GM12878 (cell line): Measurements from ENCODE around the gene IMMP2L. TPM values are rescaled to one million over a fixed set of nuclear protein-coding genes. Genes with fewer than 3 reads are reported as not detected.
"Not testable (repeated sequence)": the region's sequence is repeated elsewhere in the genome, so short reads cannot be mapped to it uniquely, and the experiment has no call there.

Experiments used
- ATAC-seq: fragments of 200-7000 bp; cut with Tn5 transposase; 3 replicates; pipeline ENCODE4 v1.9.1; 2020; ENCODE audit warnings: mild to moderate bottlenecking, moderate library complexity
- BruUV-seq: library from RNA; stranded (reverse); fragments of 400-500 nt; replicated peaks from 2 replicates; lab custom pipeline; 2021; lab: Mats Ljungman, UMichigan
- CTCF ChIA-PET: fragments of 300-600 bp; sonication (Branson Sonifier 250); formaldehyde crosslinking; extraction: SDS; loops from one replicate; lab custom pipeline; 2021; ENCODE audit warnings: inconsistent platforms; lab: Yijun Ruan, JAX
- POLR2A ChIA-PET: fragments of 350-600 bp; formaldehyde crosslinking; extraction: SDS; loops from one replicate; lab custom pipeline; 2021; ENCODE audit warnings: inconsistent platforms; lab: Charles Lee
- RAD21 ChIA-PET: fragments of 300-600 bp; sonication (Branson Sonifier 250); formaldehyde crosslinking; loops from one replicate; lab custom pipeline; 2023; ENCODE audit warnings: antibody characterized with exemption; ENCODE audit not compliant: unreplicated experiment; lab: Charles Lee
- SMC1A ChIA-PET: fragments of 300-600 bp; sonication (Branson Sonifier 250); formaldehyde crosslinking; loops from one replicate; lab custom pipeline; 2023; ENCODE audit not compliant: unreplicated experiment, uncharacterized antibody; lab: Charles Lee
- DNase-seq: peaks from one replicate; pipeline ENCODE4 v3.0.0-alpha.2; 2011; ENCODE audit warnings: low read depth, low spot score
- FAIRE-seq: peaks from 3 replicates; lab custom pipeline; 2011; peaks lifted over from hg19 to GRCh38; lab: Jason Lieb, UNC
- H2AFZ ChIP-seq: 2 replicates; pipeline ENCODE4 v1.6.0; 2011; ENCODE audit warnings: low read depth, low read length, control low read depth; ENCODE audit not compliant: control insufficient read depth
- H3K27ac ChIP-seq: 2 replicates; pipeline ENCODE4 v1.5.1; 2011; ENCODE audit warnings: control low read depth; ENCODE audit not compliant: control insufficient read depth, insufficient read depth
- H3K27me3 ChIP-seq, 2 experiments: replicated peaks in 1 of 2; 2 replicates each; pipeline versions ENCODE4 v1.6.0 to v1.6.1; 2011; ENCODE audit warnings: low read length in 1 of 2; ENCODE audit not compliant: control insufficient read depth in 2 of 2, insufficient read depth in 2 of 2
- H3K36me3 ChIP-seq, 2 experiments: 2 replicates each; pipeline ENCODE4 v1.5.1; 2011; ENCODE audit warnings: low read length in 1 of 2; ENCODE audit not compliant: control insufficient read depth in 2 of 2, insufficient read depth in 2 of 2
- H3K4me1 ChIP-seq: 2 replicates; pipeline ENCODE4 v1.6.1; 2011; ENCODE audit warnings: mild to moderate bottlenecking, low read length, moderate library complexity, mixed read lengths; ENCODE audit not compliant: control insufficient read depth, insufficient read depth
- H3K4me2 ChIP-seq: 2 replicates; pipeline ENCODE4 v1.6.0; 2011; ENCODE audit warnings: control low read depth; ENCODE audit not compliant: control insufficient read depth, insufficient read depth
- H3K4me3 ChIP-seq: fragments of 200-600 bp; sonication (generic); 2 replicates; pipeline ENCODE4 v1.5.1; 2016
- H3K79me2 ChIP-seq: 2 replicates; pipeline ENCODE4 v1.6.0; 2011; ENCODE audit warnings: low read length; ENCODE audit not compliant: control insufficient read depth, insufficient read depth
- H3K9ac ChIP-seq: 2 replicates; pipeline ENCODE4 v1.8.0; 2011; ENCODE audit warnings: low read length, control low read depth, mixed read lengths; ENCODE audit not compliant: control insufficient read depth, insufficient read depth
- H3K9me3 ChIP-seq: replicated peaks from 3 replicates; pipeline ENCODE4 v1.5.1; 2011; ENCODE audit warnings: mild to moderate bottlenecking, low read length; ENCODE audit not compliant: control insufficient read depth, insufficient read depth
- H4K20me1 ChIP-seq: 2 replicates; pipeline ENCODE4 v1.6.0; 2011; ENCODE audit not compliant: control insufficient read depth, insufficient read depth
- CBFB ChIP-seq: IDR thresholded peaks from 2 replicates; pipeline ENCODE4 v1.6.1; 2016; ENCODE audit warnings: antibody characterized with exemption, low read depth
- CBX3 ChIP-seq: fragments of 200-600 bp; sonication (generic); IDR thresholded peaks from 2 replicates; pipeline ENCODE4 v1.6.1; 2016; ENCODE audit warnings: low read depth, borderline replicate concordance
- CHD1 ChIP-seq: IDR thresholded peaks from 2 replicates; pipeline ENCODE4 v1.6.1; 2012; ENCODE audit warnings: low read depth, low read length, improper control_type of control experiment
- CHD2 ChIP-seq: IDR thresholded peaks from 2 replicates; pipeline ENCODE4 v1.6.1; 2011; ENCODE audit warnings: low read depth, low read length, improper control_type of control experiment, borderline replicate concordance
- DPF2 ChIP-seq: fragments of 450-650 bp; IDR thresholded peaks from 2 replicates; pipeline ENCODE4 v1.6.1; 2017; ENCODE audit warnings: mild to moderate bottlenecking
- ESRRA ChIP-seq: IDR thresholded peaks from 2 replicates; pipeline ENCODE4 v1.6.1; 2012; ENCODE audit warnings: mild to moderate bottlenecking, low read length, improper control_type of control experiment
- GABPA ChIP-seq: IDR thresholded peaks from 2 replicates; pipeline ENCODE4 v1.6.1; 2014; ENCODE audit warnings: antibody characterized with exemption, low read depth, mild to moderate bottlenecking, inconsistent platforms
- SMAD5 ChIP-seq: IDR thresholded peaks from 2 replicates; pipeline ENCODE4 v1.6.1; 2016; ENCODE audit warnings: antibody characterized with exemption, low read depth
- ZBED1 ChIP-seq: IDR thresholded peaks from 2 replicates; pipeline ENCODE4 v1.6.1; 2016; ENCODE audit warnings: borderline replicate concordance
- WGBS: methylation state at CpG from one replicate; pipeline ENCODE4 v1.1.6; 2016; ENCODE audit warnings: low lambda C conversion rate; ENCODE audit not compliant: insufficient replicate concordance, insufficient coverage; ENCODE audit errors: missing lambda C conversion rate; 5-methylcytosine and 5-hydroxymethylcytosine counted together
- in situ Hi-C: fragments of 300-500 bp; cut with MboI; formaldehyde crosslinking; loops from 9 replicates; pipeline ENCODE4 v1.14.3; 2018; ENCODE audit warnings: mixed read lengths
- intact Hi-C: fragments of 100-400 bp; cut with micrococcal nuclease; formaldehyde crosslinking; loops from one replicate; pipeline ENCODE4 v1.14.2; 2022; ENCODE audit not compliant: unreplicated experiment
- polyA plus RNA-seq, 11 experiments: library from polyadenylated mRNA; depleted of rRNA in 4 of 11; unstranded in 6 of 11; stranded (reverse) in 5 of 11; fragments of >200 nt; fragmentation: Nextera tagmentation in 4 of 11; fragmentation: Illumina TruSeq in 1 of 11; extraction: Ambion mirVana in 4 of 11; extraction: Trizol in 1 of 11; gene quantifications; 1 replicate in 1 of 11; 2 replicates in 10 of 11; pipeline versions ENCODE4 v1.2.1 to v1.2.3, GENCODE V29; 2011 to 2016; ENCODE audit warnings: inconsistent platforms in 2 of 11, missing spikeins in 2 of 11, low read depth in 1 of 11
- total RNA-seq, 4 experiments: library from RNA; depleted of rRNA in 3 of 4; stranded (reverse); fragments of >200 nt in 3 of 4; fragmentation: Illumina TruSeq in 1 of 4; extraction: Trizol in 1 of 4; gene quantifications; 2 replicates each; pipeline versions ENCODE4 v1.2.1 to v1.2.3, GENCODE V29; 2013 to 2021
- TF ChIP-seq, protein P1 (sequence below): fragments of 150-350 bp; IDR thresholded peaks from 2 replicates; pipeline ENCODE4 v1.6.1; 2016; ENCODE audit warnings: low read depth, low read length

IMMP2L gene
- total and polyA plus RNA-seq, 10 of the 15 experiments (the other 5 are each of a cell fraction or from before 2014, with no cell fraction given): 12.6 to 46.3 (median 19.6) TPM

DNA sequence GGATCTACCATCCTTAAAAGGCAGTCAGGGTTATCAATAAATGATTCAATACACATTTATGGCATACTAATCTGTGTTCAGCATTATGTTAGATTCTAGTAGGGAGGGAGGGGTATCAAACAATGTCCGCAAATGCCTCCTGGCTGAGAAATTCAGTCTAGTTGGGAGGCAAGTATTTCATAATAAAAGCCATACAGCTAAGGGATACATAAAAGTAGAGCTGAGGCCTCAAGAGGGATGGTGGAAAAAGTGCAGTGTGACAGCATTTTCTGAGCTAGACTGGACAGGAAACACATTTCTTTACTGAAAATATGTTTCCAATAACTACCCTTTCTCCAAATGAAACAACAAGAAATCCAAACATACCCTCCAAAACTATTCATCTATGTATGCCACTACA lies 624.1 kb downstream of the IMMP2L start:
- RAD21 ChIA-PET: no interaction called here
- Histone ChIP-seq H3K4me3 (no peak overlapping the region), H3K4me1 (no peaks in the 10 kb centered on the region), H3K27ac (no peak overlapping the region), H3K79me2 (no peaks in the 10 kb centered on the region), H4K20me1 (no peaks in the 10 kb centered on the region), H3K4me2 (no peak overlapping the region), H3K9me3 (no peaks in the 10 kb centered on the region; the same call in 2 of the 3 replicates), H3K9ac (no peak overlapping the region), H2AFZ (no peak overlapping the region), H3K27me3 (no peaks in the 10 kb centered on the region), H3K36me3 (no peaks in the 10 kb centered on the region)
- ATAC-seq (no peak), FAIRE-seq (no peak), DNase-seq (no peak)
- BruUV-seq: no TSS peak
- intact Hi-C loops: no loop called here
- 94% methylated on average over 1 of the region's 1 CpG for WGBS
- in situ Hi-C loops: no loop called here
- CTCF ChIA-PET: no interaction called here
- SMC1A ChIA-PET: interaction anchor here (1.0 to 1.2 kb wide), 3 partner anchors 17 to 145 kb away, joined by 3 to 4 read pairs (median 3); no protein-coding TSS in a partner anchor
- POLR2A ChIA-PET: no interaction called here
- TF ChIP-seq DPF2 (no peak), CHD2 (no peak), CHD1 (no peak), ESRRA (no peak), CBFB (no peak), GABPA (no peak), SMAD5 (no peak), CBX3 (no peak), ZBED1 (no peak)
- TF ChIP-seq, protein P1, sequence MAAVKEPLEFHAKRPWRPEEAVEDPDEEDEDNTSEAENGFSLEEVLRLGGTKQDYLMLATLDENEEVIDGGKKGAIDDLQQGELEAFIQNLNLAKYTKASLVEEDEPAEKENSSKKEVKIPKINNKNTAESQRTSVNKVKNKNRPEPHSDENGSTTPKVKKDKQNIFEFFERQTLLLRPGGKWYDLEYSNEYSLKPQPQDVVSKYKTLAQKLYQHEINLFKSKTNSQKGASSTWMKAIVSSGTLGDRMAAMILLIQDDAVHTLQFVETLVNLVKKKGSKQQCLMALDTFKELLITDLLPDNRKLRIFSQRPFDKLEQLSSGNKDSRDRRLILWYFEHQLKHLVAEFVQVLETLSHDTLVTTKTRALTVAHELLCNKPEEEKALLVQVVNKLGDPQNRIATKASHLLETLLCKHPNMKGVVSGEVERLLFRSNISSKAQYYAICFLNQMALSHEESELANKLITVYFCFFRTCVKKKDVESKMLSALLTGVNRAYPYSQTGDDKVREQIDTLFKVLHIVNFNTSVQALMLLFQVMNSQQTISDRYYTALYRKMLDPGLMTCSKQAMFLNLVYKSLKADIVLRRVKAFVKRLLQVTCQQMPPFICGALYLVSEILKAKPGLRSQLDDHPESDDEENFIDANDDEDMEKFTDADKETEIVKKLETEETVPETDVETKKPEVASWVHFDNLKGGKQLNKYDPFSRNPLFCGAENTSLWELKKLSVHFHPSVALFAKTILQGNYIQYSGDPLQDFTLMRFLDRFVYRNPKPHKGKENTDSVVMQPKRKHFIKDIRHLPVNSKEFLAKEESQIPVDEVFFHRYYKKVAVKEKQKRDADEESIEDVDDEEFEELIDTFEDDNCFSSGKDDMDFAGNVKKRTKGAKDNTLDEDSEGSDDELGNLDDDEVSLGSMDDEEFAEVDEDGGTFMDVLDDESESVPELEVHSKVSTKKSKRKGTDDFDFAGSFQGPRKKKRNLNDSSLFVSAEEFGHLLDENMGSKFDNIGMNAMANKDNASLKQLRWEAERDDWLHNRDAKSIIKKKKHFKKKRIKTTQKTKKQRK: no peak

DNA sequence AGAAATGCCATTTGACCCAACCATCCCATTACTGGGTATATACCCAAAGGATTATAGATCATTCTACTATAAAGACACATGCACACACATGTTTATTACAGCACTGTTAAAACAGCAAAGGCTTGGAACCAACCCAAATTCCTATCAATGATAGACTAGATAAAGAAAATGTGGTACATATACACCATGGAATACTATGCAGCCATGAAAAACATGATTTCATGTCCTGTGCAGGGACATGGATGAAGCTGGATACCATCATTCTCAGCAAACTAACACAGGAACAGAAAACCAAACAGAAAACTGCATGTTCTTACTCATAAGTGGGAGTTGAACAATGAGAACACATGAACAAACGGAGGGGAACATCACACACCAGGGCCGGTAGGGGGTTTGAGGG lies 625.6 kb downstream of the IMMP2L start:
- H3K27me3 ChIP-seq, intact Hi-C loops, H3K27ac ChIP-seq, BruUV-seq, DNase-seq, H4K20me1 ChIP-seq, ATAC-seq, H3K36me3 ChIP-seq, SMC1A ChIA-PET, in situ Hi-C loops, H3K9me3 ChIP-seq, CTCF ChIA-PET, FAIRE-seq, RAD21 ChIA-PET, H3K79me2 ChIP-seq, H3K9ac ChIP-seq, POLR2A ChIA-PET, H3K4me3 ChIP-seq, H2AFZ ChIP-seq, H3K4me2 ChIP-seq, H3K4me1 ChIP-seq: not testable (repeated sequence)
- WGBS: 79% methylated on average over 2 of the region's 2 CpGs
